Caki2 (cell line): Measurements from ENCODE around the gene FAM174C. TPM values are rescaled to one million over a fixed set of nuclear protein-coding genes. Genes with fewer than 3 reads are reported as not detected.
"Not testable (repeated sequence)": the region's sequence is repeated elsewhere in the genome, so short reads cannot be mapped to it uniquely, and the experiment has no call there.

Source experiments
- DNase-seq: peaks from one replicate; pipeline ENCODE4 v3.0.0-alpha.2; 2015; ENCODE audit warnings: low read depth
- in situ Hi-C: cut with HindIII; loops from 2 replicates; pipeline ENCODE4 v1.10.0; 2016; ENCODE audit warnings: low sequenced_read_pairs, low pct_unique_long_range_greater_than_20kb, mixed read lengths
- total RNA-seq: library from RNA; depleted of rRNA; stranded (reverse); fragments of >200 nt; shearing (Covaris generic); gene quantifications from 2 replicates; pipeline ENCODE4 v1.2.3, GENCODE V29; 2014; ENCODE audit warnings: low replicate concordance

The FAM174C gene
- total RNA-seq, 1 experiment from 2014 or later, result 29.5 TPM

DNA sequence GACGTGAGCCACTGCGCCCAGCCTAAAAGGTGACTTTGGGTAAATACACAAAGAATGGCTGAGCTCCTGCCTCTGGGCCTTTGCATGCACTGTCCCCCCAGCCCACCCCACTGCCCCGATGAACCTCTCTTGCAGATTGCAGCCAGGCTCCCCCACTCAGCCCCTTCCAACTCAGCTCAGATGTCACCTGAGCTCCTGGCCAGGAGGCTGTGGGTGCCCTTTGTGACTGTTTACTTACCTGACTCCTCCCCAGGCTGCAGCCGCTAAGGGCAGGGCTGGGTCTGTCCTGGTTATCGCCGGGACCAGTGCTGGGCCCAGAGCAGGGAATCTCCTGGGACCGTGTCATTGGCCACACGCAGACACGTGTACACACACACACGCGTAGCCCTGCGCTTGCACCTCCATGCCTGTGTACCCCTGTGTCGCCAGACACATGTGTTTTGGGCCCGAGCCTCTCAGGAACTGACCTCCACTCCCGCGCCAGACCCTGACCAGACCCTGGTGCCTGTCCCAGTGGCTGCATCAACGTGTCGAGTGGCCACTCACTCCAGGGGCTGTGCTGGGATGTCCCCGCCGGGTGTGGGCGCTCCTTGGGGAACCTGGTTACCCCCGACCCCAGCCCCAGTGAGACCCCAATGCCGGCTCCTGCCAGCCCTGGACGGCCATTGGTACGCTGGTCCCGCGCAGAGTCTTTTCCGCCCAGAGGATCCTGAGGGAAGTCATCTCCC lies 29.0 kb downstream of the FAM174C start:
- no peak for DNase-seq
- in situ Hi-C loops, result no loop called here

DNA sequence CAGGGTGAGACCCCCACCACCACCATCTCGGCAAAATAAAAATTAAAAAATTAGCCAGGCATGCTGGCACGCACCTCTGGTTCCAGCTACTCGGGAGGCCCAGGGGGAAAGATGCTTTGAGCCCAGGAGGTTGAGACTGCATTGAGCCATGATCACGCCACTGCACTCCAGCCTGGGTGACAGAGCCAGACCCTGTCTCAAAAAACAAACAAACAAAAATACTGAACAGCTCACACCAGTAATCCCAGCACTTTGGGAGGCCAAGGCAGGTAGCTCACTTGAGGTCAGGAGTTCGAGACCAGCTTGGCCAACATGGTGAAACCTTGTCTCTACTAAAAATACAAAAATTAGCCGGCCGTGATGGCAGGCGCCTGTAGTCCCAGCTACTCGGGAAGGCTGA lies 30.0 kb downstream of the FAM174C start:
- in situ Hi-C loops, result not testable (repeated sequence)

DNA sequence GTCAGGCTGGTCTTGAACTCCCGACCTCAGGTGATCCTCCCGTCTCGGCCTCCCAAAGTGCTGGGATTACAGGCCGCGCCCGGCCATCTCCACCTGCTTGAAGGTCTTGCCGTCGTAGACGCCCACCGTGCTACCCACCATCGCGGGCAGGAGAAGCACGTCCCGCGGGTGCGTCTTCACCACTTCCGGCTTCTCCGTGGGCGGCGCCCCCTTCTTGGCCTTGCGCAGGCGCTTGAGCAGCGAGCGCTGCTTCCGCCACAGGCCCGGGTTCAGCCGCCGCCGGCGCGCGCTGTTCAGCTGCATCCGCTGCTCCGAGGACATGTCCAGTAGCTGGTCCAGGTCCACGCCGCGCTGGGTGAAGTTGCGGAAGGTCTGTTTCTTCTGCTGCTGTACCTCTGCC lies 32.0 kb downstream of the FAM174C start:
- DNase-seq, result no peak
- in situ Hi-C loops, result no loop called here

More for the DNA sequence above, 30.0 kb downstream of the FAM174C start:
- DNase-seq, result not testable (repeated sequence)

DNA sequence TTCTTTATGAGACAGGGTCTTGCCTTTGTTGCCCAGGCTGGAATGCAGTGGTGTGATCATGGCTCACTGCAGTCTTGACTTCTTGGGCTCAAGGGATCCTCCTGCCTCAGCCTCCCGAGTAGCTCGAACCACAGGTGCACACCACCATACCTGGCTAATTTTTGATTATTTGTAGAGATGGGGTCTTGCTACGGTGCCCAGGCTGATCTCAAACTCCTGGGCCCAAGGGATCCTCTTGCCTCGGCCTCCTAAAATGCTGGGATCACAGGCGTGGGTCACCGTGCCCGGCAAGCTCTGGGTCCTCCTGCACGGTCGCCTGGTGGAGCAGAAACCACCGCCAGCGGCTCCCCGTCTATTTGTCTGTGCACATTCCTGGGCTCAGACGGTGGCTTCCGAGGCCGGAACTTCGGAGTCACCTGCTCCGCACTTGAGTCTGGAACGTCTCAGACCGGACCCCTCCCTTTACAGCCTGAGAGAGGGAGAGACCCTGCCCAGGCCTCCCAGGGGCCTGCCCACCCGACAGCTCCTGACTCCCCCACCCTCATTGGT lies 32.5 kb downstream of the FAM174C start:
- DNase-seq, result no peak
- in situ Hi-C loops, result no loop called here

DNA sequence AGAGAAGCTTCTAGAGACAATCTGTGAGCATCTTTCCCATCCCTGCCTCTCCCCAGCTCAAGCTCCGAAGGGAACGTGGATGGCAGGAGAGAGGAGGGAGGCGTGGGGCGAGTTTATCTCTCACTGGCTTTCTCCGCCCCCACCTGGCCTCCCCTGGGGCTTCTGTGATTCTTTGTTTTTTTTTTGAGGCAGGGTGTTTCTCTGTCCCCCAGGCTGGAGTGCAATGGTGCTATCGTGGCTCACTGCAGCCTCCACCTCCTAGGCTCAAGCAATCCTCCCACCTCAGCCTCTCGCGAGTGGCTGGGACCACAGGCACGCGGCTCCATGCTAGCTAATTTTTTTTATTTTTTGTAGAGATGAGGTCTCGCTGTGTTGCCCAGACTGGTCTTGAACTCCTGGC lies 33.4 kb downstream of the FAM174C start:
- in situ Hi-C loops, result no loop called here

DNA sequence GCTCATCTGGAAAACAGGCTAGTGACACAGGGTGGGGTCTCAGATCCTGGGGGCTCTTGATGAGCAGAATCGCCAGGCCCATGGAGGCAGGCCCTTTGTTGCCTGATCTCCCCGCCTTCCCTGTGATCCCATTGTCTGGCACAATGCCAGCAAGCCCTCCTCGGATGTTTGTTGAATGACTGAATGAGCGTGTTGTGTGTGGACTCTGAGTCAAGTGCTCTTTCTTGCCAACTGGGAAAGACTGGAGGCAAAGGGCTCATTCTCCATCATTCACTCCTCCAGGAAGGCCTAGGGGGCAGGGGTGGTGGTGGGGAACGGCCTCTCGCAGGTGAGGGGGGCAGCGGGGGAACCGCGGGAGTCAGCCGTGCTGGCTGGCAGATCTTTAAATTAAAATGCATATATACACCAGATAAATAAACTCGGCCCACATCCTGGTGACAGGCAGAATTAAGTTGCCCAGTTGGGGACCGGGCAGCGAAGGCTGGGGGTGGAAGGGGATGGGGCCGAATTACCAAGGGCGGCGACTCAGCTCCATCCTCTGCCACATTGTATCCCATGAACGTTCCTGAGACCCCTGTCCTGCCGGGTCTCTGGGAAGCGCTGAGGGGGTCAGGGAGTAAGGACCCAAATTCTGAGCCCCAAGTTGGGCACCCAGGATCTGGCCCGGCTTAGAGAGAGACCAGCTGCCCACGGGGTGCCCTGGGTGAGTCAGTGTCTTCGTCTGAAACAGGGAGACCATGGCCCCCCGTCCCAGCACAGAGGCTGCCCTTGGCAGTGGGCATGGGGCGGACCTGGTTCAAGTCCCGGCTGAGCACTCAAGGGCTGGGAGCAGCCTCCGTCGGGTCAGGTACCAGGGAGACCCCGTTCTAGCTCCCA lies 34.9 kb downstream of the FAM174C start:
- in situ Hi-C loops, result no loop called here
- no peak for DNase-seq

More for the DNA sequence above, 33.4 kb downstream of the FAM174C start:
- no peak for DNase-seq

DNA sequence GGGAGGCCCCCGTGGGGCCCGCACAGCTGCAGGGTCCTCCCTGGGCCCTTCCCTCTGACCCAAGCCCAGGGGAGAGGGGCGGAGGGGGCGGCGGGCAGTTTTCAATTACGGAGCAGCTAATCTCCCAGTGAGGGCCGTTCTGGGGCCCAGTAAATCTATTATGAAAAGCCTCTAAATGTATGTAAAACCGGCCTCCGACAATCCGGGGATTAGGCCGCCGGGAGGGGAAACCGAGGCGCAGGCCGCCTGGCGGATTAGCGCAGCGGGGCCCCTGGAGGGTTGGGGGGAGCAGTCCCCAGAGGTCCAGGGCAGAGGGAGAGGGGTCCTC lies 35.5 kb downstream of the FAM174C start:
- no peak for DNase-seq
- in situ Hi-C loops, result no loop called here

DNA sequence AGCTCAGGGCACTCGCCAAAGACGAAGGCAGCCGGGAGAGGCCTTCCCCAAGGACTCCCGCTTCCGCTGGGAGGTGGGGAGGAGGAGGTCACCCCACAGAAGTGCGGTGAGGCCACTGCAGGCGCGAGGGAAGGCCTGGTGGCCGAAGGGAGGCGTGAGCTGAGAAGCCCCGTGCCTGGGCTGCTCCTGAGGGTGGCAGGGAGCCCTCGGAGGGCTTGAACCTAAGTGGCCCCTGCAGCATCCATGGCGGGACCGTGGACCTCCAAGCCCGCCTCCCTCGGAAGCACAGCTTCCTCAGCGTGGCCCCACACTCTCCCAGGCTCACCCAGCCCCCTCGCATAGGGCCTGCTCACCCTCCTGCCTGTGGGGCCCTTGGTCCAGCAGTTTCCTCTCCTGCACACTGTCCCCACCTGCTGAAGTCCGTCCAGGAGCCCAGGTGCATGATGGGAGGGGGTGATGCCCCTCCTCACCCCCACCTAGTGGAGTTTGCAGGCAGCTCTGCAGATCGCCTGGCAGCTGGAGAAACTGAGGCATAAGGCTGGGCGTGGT lies 36.3 kb downstream of the FAM174C start:
- in situ Hi-C loops, result no loop called here
- no peak for DNase-seq

DNA sequence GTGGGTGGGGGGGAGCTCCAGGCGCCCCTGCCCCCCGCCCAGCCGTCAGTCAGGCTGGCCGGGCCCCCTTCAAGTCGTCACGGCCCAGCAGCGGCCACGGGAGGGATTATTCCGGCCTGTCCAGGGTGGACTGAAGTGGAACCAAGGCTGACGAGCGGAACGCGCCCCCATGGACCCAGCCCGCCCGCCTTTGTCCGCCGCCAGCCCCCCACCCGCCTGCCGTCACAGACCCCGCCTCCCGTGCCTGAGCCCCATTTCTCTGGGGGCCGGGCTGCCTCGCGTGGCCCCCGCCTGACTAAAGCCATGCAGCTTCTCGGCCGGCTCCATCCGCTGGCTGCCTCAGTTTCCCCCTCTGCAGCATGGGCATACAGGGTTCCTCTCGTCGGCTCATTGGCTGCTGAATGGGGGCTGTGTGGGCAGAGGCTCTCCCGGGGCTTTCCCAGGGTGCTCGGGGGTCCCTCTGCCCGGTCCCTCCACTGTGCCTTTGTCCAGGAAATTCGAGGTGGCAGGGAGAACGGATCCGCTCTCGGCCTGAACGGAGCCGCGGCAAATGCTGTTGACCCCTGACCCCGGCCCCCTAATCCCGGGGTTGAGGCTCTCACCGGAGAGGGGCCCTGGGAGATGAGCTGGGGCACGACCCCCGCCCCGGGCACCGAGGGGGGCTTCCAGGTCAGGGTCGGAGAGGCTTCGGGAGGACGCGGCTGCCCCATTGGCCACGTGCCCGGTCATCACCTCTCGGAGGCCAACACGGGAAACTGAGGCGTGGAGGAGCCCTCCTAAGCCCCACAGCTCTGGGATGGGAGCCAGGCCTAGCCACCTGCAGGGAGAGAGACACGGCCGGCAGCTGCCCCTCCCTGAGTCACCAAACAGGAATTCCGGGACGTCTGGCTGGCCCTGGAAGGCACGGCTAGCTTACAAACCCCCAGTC lies 37.7 kb downstream of the FAM174C start:
- peak; percentile 19 for DNase-seq
- in situ Hi-C loops, result no loop called here

DNA sequence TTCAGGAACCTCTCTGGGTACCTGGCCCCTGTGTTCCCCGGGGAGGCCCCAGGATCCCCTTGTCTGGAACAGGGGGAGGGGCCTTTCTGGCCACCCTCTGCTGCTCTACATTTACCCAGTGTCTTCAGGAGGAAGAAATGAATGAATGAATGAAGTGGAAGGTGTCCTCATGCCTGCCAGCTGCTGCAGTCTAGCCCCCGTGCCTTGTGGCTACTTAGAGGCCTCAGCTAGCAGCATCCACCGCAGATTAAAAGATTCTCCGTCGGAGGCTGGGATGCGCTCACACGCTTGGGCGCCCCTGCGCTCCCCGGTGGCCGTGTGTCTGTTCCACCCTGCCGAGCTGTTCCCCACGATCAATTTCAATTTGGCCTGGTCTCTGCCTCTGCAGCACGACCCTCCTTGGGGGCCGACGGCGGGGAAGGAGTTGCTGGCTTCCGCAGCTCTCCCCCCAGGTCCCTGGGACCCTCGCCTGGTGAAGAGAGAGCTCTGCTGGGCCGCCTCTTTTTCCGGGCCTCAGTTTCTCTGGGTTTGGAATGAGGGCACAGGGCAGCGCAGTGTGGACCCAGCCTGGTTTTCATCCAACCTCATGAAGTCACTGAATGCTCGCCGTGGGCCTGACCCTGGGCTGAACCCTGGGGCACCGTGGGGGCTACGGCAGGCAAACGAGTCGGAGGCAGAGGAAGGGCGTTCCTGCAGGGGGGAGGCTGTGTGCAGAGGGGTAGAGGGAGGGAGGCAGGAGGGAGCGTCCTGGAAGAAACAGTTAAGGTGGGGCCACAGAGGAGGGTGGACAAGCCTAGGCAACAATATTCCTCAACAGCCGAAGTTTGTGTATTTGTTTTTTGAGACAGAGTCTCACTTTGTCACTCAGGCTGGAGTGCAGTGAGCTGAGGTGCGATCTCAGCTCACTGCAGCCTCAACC lies 38.6 kb downstream of the FAM174C start:
- DNase-seq, result no peak
- in situ Hi-C loops, result no loop called here

DNA sequence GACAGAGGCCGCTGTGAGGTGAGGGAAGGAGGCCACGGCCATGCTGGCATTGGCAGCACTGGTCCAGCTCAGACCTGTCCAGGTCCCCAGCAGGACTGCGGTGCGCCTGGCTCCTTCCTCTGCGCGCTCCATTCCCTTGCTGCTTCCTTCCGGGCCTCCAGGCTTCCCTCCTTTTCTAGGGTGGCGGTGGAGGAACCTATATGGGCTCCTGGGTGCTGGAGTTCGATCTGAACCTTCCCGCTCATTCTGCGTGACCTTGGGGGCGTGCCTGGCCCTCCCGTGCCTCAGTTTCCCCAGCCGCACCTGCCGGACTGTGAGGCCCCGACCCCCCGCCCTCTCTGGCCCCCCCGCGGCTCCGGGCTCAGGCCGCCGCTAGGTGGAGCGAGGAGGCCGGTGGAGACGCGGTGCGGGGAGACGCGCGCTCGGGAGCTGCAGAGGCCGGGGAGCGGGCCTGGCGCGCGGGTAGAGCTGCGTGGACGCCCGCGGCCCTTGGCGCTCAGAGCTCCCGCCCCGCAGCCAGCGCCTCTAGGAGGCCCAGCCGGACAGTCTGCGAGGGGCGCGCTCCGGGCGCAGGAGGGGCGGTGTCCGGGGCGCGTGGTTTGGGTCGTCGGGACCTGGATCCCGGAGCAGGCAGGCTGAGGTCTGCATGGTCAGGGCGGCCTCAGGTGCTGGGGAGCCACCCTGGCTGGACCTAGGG lies 40.3 kb downstream of the FAM174C start:
- DNase-seq, result peak; percentile 37
- in situ Hi-C loops, result no loop called here

DNA sequence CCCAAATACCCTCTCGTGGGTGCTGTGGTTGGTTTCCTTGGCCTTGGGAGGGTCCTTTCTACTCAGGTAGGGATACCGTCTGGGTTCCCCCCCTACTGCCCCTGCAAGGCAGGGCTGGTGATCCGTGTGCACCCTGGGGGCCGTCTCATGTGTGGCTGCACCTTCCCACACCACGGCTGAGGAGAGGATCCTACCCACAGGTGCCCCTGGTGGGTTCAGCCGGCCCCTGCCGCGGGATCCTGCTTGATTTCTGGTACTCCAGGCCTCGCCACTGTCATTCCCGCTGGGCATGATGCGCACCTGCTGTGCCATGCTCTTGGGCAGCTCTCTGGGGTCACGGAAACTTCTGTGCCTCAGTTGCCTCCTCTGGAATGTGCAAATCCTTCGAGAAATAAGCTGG lies 41.1 kb downstream of the FAM174C start:
- DNase-seq, result no peak
- in situ Hi-C loops, result no loop called here

DNA sequence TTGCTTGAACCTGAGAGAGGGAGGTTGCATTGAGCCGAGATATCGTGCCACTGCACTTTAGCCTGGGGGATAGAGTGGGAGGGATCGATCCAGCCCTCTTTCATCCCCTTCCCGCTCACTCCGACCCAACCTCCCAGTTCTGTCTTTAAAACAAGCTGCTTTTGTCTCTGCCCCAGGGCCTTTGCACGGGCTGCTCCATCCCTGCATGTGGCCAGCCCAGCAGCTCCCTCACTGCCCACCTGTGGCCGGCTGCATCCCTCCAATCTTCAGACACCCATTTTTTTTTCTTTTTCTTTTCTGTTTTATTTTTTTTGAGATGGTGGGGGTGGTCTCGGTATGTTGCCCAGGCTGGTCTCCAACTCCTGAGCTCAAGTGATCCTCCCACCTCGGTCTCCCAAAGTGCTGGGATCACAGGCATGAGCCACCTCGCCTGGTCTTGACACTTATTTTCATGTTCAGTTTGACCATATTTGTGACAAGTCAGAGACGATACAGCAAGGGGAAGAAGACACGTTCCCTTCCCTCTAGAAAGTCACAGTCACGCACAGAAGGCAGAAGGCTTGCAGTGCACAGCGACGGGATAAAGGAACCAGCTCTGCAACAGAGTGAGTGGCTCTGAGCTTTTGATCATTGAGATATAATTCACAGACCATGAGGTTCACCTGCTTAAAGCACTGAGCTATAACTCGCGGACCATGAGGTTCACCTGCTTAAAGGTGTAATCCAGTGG lies 42.1 kb downstream of the FAM174C start:
- in situ Hi-C loops, result no loop called here
- no peak for DNase-seq

DNA sequence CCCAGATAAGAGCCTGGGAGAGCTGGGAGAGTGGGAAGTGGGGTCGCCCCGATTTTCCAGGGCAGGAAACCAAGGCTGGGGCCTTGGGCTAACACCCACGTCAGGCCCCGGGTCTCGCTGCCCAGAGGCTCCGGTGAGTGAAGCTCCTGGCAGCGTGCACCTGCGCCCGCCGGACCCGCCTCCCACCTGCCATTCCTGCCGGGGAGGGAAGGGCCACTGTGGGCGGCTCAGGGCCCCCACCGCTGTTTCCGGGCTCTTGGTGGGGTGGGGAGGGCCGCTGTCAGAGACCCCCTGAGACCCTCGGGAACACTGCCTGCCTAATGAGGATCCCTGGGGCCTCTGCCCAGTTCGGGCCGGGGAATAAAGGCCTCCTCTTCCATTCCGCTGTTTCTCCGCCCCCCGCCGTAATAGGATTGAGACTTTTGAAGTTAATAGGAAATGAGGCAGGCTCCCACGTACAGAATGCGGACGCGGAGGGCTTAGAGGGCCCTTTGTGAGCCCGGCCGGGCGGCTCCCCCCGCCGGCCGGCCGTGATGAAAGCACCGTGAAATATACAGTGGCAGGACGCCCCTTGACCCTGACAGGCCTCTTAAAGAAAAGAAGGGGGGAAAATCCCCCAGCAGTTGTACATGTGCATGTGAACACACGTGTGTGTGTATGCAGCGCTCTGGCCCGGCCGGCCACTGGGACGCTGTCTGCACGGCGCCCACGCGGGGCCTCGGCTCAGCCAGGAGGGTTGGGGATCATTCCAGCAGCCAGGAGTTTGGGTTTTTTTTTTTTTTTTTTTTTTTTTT lies 43.5 kb downstream of the FAM174C start:
- in situ Hi-C loops, result no loop called here
- no peak for DNase-seq

DNA sequence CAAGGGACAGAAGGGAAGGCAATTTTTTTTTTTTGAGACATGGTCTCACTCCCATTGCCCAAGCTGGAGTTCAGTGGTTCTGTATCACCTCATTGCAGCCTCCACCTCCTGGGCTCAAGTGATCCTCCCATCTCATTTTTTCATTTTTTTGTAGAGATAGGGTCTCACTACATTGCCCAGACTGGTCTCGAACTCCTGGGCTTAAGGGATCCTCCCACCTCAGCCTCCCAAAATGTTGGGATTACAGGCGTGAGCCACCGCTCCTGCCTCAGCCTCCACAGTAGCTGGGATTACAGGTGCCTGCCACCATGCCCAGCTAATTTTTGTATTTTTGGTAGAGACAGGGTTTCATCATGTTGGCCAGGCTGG lies 44.9 kb downstream of the FAM174C start:
- in situ Hi-C loops, DNase-seq: not testable (repeated sequence)
